Dendritic cell treated with granulocyte-macrophage colony-stimulating factor and Interleukin-4, amounts not matched to agents 40 ng/mL and 50 ng/mL, for 4 days (primary cell): Measurements from ENCODE around the gene APMAP.

ENCODE experiments used
- H3K27ac Mint-ChIP-seq: one replicate; pipeline ENCODE4 v1.8.0; 2022; ENCODE audit warnings: mild to moderate bottlenecking, mixed read lengths
- H3K27me3 Mint-ChIP-seq: one replicate; pipeline ENCODE4 v1.8.0; 2022; ENCODE audit warnings: mild to moderate bottlenecking, mixed read lengths
- H3K36me3 Mint-ChIP-seq: one replicate; pipeline ENCODE4 v1.8.0; 2022; ENCODE audit warnings: low read depth, mixed read lengths
- H3K4me1 Mint-ChIP-seq: one replicate; pipeline ENCODE4 v1.8.0; 2022; ENCODE audit warnings: low read depth, mixed read lengths
- H3K4me3 Mint-ChIP-seq: one replicate; pipeline ENCODE4 v1.8.0; 2022; ENCODE audit warnings: mild to moderate bottlenecking, moderate library complexity, mixed read lengths
- H3K9me3 Mint-ChIP-seq: one replicate; pipeline ENCODE4 v1.8.0; 2022; ENCODE audit warnings: mixed read lengths
- intact Hi-C: fragments of 100-400 bp; cut with micrococcal nuclease; formaldehyde crosslinking; loops from one replicate; pipeline ENCODE4 v1.15.0; 2022

The APMAP gene

GRCh38 chr20:25018841-25019240 is 26.3 kb upstream of the APMAP start:
- intact Hi-C loops, result no loop called here
- peaks cover 3% of the 10 kb centered on the region for H3K4me1 Mint-ChIP-seq
- peaks cover 100% of the 10 kb centered on the region for H3K36me3 Mint-ChIP-seq

GRCh38 chr20:25018425-25018824 is 25.9 kb upstream of the APMAP start:
- H3K4me3 Mint-ChIP-seq, result no peak overlapping the region
- no peak overlapping the region for H3K27ac Mint-ChIP-seq
- intact Hi-C loops, result no loop called here
- no peaks in the 10 kb centered on the region for H3K4me1 Mint-ChIP-seq
- H3K9me3 Mint-ChIP-seq, result no peaks in the 10 kb centered on the region
- H3K36me3 Mint-ChIP-seq, result peaks cover 100% of the 10 kb centered on the region
- no peaks in the 10 kb centered on the region for H3K27me3 Mint-ChIP-seq

More at GRCh38 chr20:25018841-25019240, 26.3 kb upstream of the APMAP start:
- H3K27ac Mint-ChIP-seq, result no peak overlapping the region
- H3K4me3 Mint-ChIP-seq, result no peak overlapping the region
- no peaks in the 10 kb centered on the region for H3K27me3 Mint-ChIP-seq
- no peaks in the 10 kb centered on the region for H3K9me3 Mint-ChIP-seq

- Mint-ChIP-seq H3K36me3 (peaks cover 100% of the 10 kb centered on the region), H3K9me3 (no peaks in the 10 kb centered on the region), H3K27ac (no peak overlapping the region), H3K4me1 (no peaks in the 10 kb centered on the region), H3K27me3 (no peaks in the 10 kb centered on the region), H3K4me3 (no peak overlapping the region)
- intact Hi-C loops, result no loop called here
Measured at GRCh38 chr20:25017257-25017803, 24.8 kb upstream of the APMAP start.

- intact Hi-C loops, result no loop called here
- Mint-ChIP-seq H3K4me1 (no peaks in the 10 kb centered on the region), H3K27me3 (no peaks in the 10 kb centered on the region), H3K4me3 (no peak overlapping the region), H3K9me3 (no peaks in the 10 kb centered on the region), H3K36me3 (peaks cover 100% of the 10 kb centered on the region), H3K27ac (no peak overlapping the region)
Measured at GRCh38 chr20:25016471-25016870, 23.9 kb upstream of the APMAP start.

- Mint-ChIP-seq H3K36me3 (peaks cover 100% of the 10 kb centered on the region), H3K27ac (no peak overlapping the region)
Measured at GRCh38 chr20:25015986-25016385, 23.4 kb upstream of the APMAP start.

GRCh38 chr20:25014816-25015215 is 22.3 kb upstream of the APMAP start:
- peaks cover 100% of the 10 kb centered on the region for H3K36me3 Mint-ChIP-seq
- H3K27ac Mint-ChIP-seq, result no peak overlapping the region
- no peaks in the 10 kb centered on the region for H3K4me1 Mint-ChIP-seq
- intact Hi-C loops, result no loop called here
- H3K4me3 Mint-ChIP-seq, result no peak overlapping the region
- no peaks in the 10 kb centered on the region for H3K9me3 Mint-ChIP-seq
- H3K27me3 Mint-ChIP-seq, result no peaks in the 10 kb centered on the region

More at GRCh38 chr20:25015986-25016385, 23.4 kb upstream of the APMAP start:
- Mint-ChIP-seq H3K27me3 (no peaks in the 10 kb centered on the region), H3K4me3 (no peak overlapping the region), H3K9me3 (no peaks in the 10 kb centered on the region), H3K4me1 (no peaks in the 10 kb centered on the region)
- intact Hi-C loops, result no loop called here

GRCh38 chr20:25013478-25014380 is 21.2 kb upstream of the APMAP start:
- Mint-ChIP-seq H3K4me3 (no peak overlapping the region), H3K27me3 (no peaks in the 10 kb centered on the region), H3K36me3 (peaks cover 98% of the 10 kb centered on the region), H3K27ac (no peak overlapping the region), H3K9me3 (no peaks in the 10 kb centered on the region), H3K4me1 (no peaks in the 10 kb centered on the region)
- intact Hi-C loops, result no loop called here

GRCh38 chr20:25012616-25013189 is 20.2 kb upstream of the APMAP start:
- Mint-ChIP-seq H3K36me3 (peaks cover 98% of the 10 kb centered on the region), H3K27me3 (no peaks in the 10 kb centered on the region), H3K4me3 (no peak overlapping the region), H3K4me1 (no peaks in the 10 kb centered on the region), H3K9me3 (no peaks in the 10 kb centered on the region), H3K27ac (no peak overlapping the region)
- intact Hi-C loops, result no loop called here

- intact Hi-C loops, result no loop called here
- Mint-ChIP-seq H3K36me3 (peaks cover 98% of the 10 kb centered on the region), H3K27ac (no peak overlapping the region), H3K27me3 (no peaks in the 10 kb centered on the region), H3K9me3 (no peaks in the 10 kb centered on the region), H3K4me1 (no peaks in the 10 kb centered on the region), H3K4me3 (no peak overlapping the region)
Measured at GRCh38 chr20:25011831-25012241, 19.3 kb upstream of the APMAP start.

GRCh38 chr20:25011261-25011660 is 18.7 kb upstream of the APMAP start:
- intact Hi-C loops, result no loop called here
- peaks cover 98% of the 10 kb centered on the region for H3K36me3 Mint-ChIP-seq
- H3K4me3 Mint-ChIP-seq, result no peak overlapping the region
- no peaks in the 10 kb centered on the region for H3K4me1 Mint-ChIP-seq
- H3K27ac Mint-ChIP-seq, result no peak overlapping the region
- H3K27me3 Mint-ChIP-seq, result no peaks in the 10 kb centered on the region
- no peaks in the 10 kb centered on the region for H3K9me3 Mint-ChIP-seq

GRCh38 chr20:25009218-25010145 is 16.9 kb upstream of the APMAP start:
- Mint-ChIP-seq H3K27ac (no peak overlapping the region), H3K36me3 (peaks cover 91% of the 10 kb centered on the region), H3K4me3 (no peak overlapping the region), H3K27me3 (no peaks in the 10 kb centered on the region), H3K9me3 (no peaks in the 10 kb centered on the region), H3K4me1 (no peaks in the 10 kb centered on the region)
- intact Hi-C loops, result no loop called here

GRCh38 chr20:25008388-25009217 is 16.1 kb upstream of the APMAP start:
- Mint-ChIP-seq H3K27me3 (no peaks in the 10 kb centered on the region), H3K27ac (no peak overlapping the region), H3K36me3 (peaks cover 88% of the 10 kb centered on the region), H3K4me1 (no peaks in the 10 kb centered on the region), H3K4me3 (no peak overlapping the region), H3K9me3 (no peaks in the 10 kb centered on the region)
- intact Hi-C loops, result no loop called here
